ENCODE data around the gene EFNA5.

DNA sequence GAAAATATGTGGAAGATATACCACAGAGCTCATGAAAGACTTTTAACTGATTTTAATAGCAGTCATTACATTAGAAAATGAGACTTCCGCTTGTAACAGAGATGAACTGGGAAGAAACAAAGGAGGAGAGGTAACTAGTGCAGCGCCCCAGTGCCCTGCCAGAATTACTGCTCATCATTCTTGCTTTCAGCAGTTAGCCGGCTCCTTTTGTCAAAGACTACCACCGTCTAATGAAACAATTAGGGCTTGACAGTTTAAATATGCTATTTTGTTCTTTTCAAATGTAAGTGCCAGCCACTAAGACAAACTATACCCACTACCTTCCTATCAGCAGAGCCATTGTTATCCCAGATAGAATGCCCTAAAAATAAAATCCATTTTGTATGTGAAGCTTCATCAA, 328.4 kb downstream of the EFNA5 start:
- TF ChIP-seq CTCF (IDR thresholded peaks at IDR 0.05) (no peak), MXI1 (IDR thresholded peaks at IDR 0.05; ENCODE audit: low read depth, low read length) (no peak), FOSL2 (IDR thresholded peaks at IDR 0.05; ENCODE audit: borderline replicate concordance, low read depth) (no peak), REST (IDR thresholded peaks at IDR 0.05; ENCODE audit: low read depth, low read length) (no peak), RFX5 (IDR thresholded peaks at IDR 0.05; ENCODE audit: low read length) (no peak), FOXM1 (IDR thresholded peaks at IDR 0.05; ENCODE audit: low read depth) (no peak), GABPA (IDR thresholded peaks at IDR 0.05; ENCODE audit: low read depth) (no peak), USF2 (IDR thresholded peaks at IDR 0.05; ENCODE audit: borderline replicate concordance, low read depth, low read length) (no peak), EP300 (IDR thresholded peaks at IDR 0.05; ENCODE audit: borderline replicate concordance in 1 of 2, low read depth in 1 of 2, low read length in 1 of 2) (no peak), EZH2phosphoT487 (IDR thresholded peaks at IDR 0.05; ENCODE audit: borderline replicate concordance, low read depth) (no peak)

Measured in SK-N-SH (cell line).